SU-DHL-6 (cell line): Measurements from ENCODE around the gene PRR15.

Experiments
- H2AFZ ChIP-seq: fragments of 200-600 bp; sonication (generic); 2 replicates; pipeline ENCODE4 v1.6.1; 2014; ENCODE audit warnings: low read depth, mild to moderate bottlenecking, moderate library complexity, mixed read lengths, antibody characterized with exemption, low read length; ENCODE audit not compliant: severe bottlenecking
- H3F3A ChIP-seq: fragments of 200-600 bp; shearing (Covaris generic); 2 replicates; pipeline ENCODE4 v1.6.0; 2016; ENCODE audit warnings: antibody characterized with exemption, mild to moderate bottlenecking; ENCODE audit not compliant: insufficient read depth
- H3K27ac ChIP-seq: fragments of 200-600 bp; sonication (generic); 2 replicates; pipeline ENCODE4 v1.5.1; 2016; ENCODE audit warnings: low read depth, mild to moderate bottlenecking, low read length, moderate library complexity, mixed read lengths
- H3K27me3 ChIP-seq: fragments of 200-600 bp; sonication (generic), shearing (Covaris generic); 2 replicates; pipeline ENCODE4 v1.6.0; 2014; ENCODE audit warnings: mild to moderate bottlenecking, low read length
- H3K36me3 ChIP-seq: fragments of 200-600 bp; sonication (generic); 2 replicates; pipeline ENCODE4 v1.6.1; 2014; ENCODE audit warnings: mild to moderate bottlenecking, low read length, mixed read lengths
- H3K4me2 ChIP-seq: fragments of 300-600, 200-600 bp; shearing (Covaris generic), sonication (generic); 2 replicates; pipeline ENCODE4 v1.6.0; 2014; ENCODE audit warnings: low read length, low read depth, mild to moderate bottlenecking; ENCODE audit not compliant: poor library complexity, severe bottlenecking
- H3K4me3 ChIP-seq: fragments of 200-600 bp; sonication (generic); 2 replicates; pipeline ENCODE4 v1.5.1; 2014; ENCODE audit warnings: antibody characterized with exemption, low read length, mild to moderate bottlenecking, mixed read lengths; ENCODE audit not compliant: insufficient read depth, poor library complexity, severe bottlenecking
- H3K79me2 ChIP-seq: fragments of 200-600 bp; sonication (generic); 2 replicates; pipeline ENCODE4 v1.6.1; 2014; ENCODE audit warnings: mild to moderate bottlenecking, low read length, moderate library complexity; ENCODE audit not compliant: insufficient read depth
- H3K9ac ChIP-seq: fragments of 200-600 bp; sonication (generic); 2 replicates; pipeline ENCODE4 v1.7.0; 2014; ENCODE audit warnings: mild to moderate bottlenecking, low read length
- H3K9me2 ChIP-seq: fragments of 200-600 bp; sonication (generic); replicated peaks from 2 replicates; pipeline ENCODE4 v1.6.1; 2014; ENCODE audit warnings: low read length; ENCODE audit not compliant: insufficient read depth
- H3K9me3 ChIP-seq: fragments of 200-600 bp; sonication (generic); 2 replicates; pipeline ENCODE4 v1.6.1; 2014; ENCODE audit warnings: low read length, mixed read lengths; ENCODE audit not compliant: insufficient read depth
- H4K20me1 ChIP-seq: fragments of 200-600 bp; sonication (generic); 2 replicates; pipeline ENCODE4 v1.6.1; 2014; ENCODE audit warnings: low read depth, mild to moderate bottlenecking, antibody characterized with exemption, low read length, moderate library complexity, mixed read lengths
- EZH2phosphoT487 ChIP-seq: fragments of 200-600 bp; sonication (generic), shearing (Covaris generic); conservative IDR thresholded peaks from 2 replicates; pipeline ENCODE4 v1.6.1; 2018; ENCODE audit warnings: mild to moderate bottlenecking, antibody characterized with exemption, low read length, moderate library complexity, mixed read lengths
- TF ChIP-seq, protein P1 (sequence below): fragments of 200-600 bp; sonication (generic); IDR thresholded peaks from one replicate; pipeline ENCODE4 v1.5.1; 2017; ENCODE audit warnings: antibody characterized with exemption, mild to moderate bottlenecking, low read length, moderate library complexity; ENCODE audit not compliant: insufficient read depth, poor library complexity, severe bottlenecking

The PRR15 gene, protein sequence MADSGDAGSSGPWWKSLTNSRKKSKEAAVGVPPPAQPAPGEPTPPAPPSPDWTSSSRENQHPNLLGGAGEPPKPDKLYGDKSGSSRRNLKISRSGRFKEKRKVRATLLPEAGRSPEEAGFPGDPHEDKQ

DNA sequence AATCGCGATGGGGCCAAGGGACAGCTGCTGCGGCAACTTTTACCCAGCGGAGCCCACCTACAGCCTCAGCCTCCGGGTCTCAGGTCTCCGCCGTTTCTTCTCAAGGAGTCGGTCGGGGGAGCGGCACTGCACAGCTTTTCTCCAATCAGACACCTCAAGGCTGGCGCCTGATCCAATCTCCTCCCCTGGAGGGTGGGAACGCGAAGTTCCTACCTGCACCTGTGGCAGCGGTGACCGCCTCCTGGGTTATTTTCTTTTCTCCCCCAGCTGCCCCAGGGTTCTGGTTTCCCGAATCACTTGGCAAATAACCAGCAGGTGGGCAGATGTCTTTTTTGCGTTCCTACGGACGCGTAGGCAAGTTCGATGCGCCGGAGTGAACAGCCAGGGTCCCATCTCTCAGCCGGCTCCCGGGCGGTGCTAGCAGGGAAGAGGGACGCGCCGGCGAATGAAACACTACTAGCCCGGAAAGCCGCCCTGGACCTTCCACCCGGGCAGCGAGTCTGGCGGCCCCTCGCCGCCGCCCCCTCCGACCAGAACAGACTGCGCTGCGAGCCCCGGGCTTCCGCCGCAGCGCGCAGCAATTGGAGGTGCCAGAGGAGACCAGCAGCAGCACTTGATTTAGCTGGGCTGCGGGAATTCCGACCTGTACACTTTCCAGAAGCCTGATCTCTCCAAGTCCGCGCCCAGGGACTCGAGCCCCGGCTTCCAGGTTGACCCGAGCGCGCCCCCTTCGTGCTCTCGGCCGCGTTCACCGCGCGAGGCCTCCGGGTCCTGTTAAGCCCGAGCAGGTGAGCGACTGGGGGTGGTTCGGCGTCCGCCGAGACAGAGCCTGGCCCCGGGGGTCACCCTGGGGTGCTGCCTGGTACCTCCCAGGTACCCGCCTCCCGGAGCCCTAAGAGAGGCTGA, at the start of gene PRR15:
Gene PRR15, plus strand, starts transcription at position 246 of the 906 bp plus-strand sequence. CDS start 2,495 bp downstream, outside the sequence.
- Histone ChIP-seq H3K27me3 (no peaks in the 10 kb centered on the region), H3K9ac (no peak within 1 kb of the TSS), H3K9me3 (no peaks in the 10 kb centered on the region), H3K4me2 (no peak within 1 kb of the TSS), H3K4me3 (no peak within 1 kb of the TSS), H2AFZ (no peak within 1 kb of the TSS), H3F3A (no peaks in the 10 kb centered on the region), H3K79me2 (no peaks in the 10 kb centered on the region), H3K36me3 (no peaks in the 10 kb centered on the region), H3K9me2 (no peaks in the 10 kb centered on the region), H4K20me1 (no peaks in the 10 kb centered on the region), H3K27ac (no peak within 1 kb of the TSS)
- TF ChIP-seq EZH2phosphoT487 = no peak
- TF ChIP-seq, protein P1, sequence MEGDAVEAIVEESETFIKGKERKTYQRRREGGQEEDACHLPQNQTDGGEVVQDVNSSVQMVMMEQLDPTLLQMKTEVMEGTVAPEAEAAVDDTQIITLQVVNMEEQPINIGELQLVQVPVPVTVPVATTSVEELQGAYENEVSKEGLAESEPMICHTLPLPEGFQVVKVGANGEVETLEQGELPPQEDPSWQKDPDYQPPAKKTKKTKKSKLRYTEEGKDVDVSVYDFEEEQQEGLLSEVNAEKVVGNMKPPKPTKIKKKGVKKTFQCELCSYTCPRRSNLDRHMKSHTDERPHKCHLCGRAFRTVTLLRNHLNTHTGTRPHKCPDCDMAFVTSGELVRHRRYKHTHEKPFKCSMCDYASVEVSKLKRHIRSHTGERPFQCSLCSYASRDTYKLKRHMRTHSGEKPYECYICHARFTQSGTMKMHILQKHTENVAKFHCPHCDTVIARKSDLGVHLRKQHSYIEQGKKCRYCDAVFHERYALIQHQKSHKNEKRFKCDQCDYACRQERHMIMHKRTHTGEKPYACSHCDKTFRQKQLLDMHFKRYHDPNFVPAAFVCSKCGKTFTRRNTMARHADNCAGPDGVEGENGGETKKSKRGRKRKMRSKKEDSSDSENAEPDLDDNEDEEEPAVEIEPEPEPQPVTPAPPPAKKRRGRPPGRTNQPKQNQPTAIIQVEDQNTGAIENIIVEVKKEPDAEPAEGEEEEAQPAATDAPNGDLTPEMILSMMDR = no peak

DNA sequence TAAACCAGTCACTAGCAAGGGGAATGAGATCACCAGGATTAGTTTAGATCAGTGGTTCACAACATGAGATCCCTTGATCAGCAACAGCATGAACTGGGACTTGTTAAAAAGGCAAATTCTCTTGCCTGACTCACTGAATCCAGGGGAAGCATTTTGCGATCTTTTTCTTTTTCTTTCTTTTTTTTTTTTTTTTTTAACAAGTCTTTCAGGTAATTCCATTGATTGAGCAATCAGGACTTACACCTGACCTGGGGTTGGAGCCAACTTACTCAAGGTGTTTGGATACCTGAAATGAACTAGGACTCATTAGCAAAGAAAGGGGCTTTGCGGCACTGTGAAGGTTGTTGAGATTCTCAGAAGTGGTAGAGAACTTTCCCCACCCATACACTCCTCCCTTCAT, 47.1 kb upstream of the PRR15 start:
- Histone ChIP-seq H3K27me3 (no peaks in the 10 kb centered on the region), H3K36me3 (no peaks in the 10 kb centered on the region), H3K9me3 (no peaks in the 10 kb centered on the region), H3K79me2 (no peaks in the 10 kb centered on the region), H4K20me1 (no peaks in the 10 kb centered on the region), H3F3A (no peaks in the 10 kb centered on the region), H3K27ac (no peak overlapping the region), H3K9me2 (no peaks in the 10 kb centered on the region), H3K4me2 (no peak overlapping the region), H2AFZ (no peak overlapping the region), H3K4me3 (no peak overlapping the region), H3K9ac (no peak overlapping the region)
- no peak for TF ChIP-seq EZH2phosphoT487
- TF ChIP-seq, protein P1 = no peak

DNA sequence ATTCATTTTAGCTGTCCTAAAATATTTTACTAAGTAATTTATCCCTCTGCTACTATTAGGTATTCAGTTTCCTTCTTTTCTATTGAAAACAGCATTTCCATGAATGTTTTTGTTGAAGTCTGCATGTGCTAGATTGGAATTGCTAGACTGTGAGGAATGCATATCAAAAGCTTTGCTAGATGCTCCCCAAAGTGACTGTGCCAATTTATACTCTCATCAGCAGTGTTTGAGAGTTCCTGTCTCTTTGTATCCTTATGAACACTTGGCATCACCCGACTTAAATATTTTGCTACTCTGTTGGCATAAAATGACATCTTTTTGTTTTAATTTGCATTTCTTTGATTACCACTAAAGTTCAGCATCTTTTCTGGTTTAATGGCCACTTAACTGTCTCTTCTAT, 45.0 kb upstream of the PRR15 start:
- H3K27me3 ChIP-seq = no peaks in the 10 kb centered on the region
- no peak overlapping the region for H3K4me3 ChIP-seq
- H3F3A ChIP-seq = no peaks in the 10 kb centered on the region
- no peaks in the 10 kb centered on the region for H4K20me1 ChIP-seq
- H3K9me2 ChIP-seq = no peaks in the 10 kb centered on the region
- TF ChIP-seq, protein P1 = no peak
- TF ChIP-seq EZH2phosphoT487 = no peak
- no peaks in the 10 kb centered on the region for H3K79me2 ChIP-seq
- H2AFZ ChIP-seq = no peak overlapping the region
- no peaks in the 10 kb centered on the region for H3K36me3 ChIP-seq
- no peak overlapping the region for H3K27ac ChIP-seq
- no peak overlapping the region for H3K9ac ChIP-seq
- H3K4me2 ChIP-seq = no peak overlapping the region
- H3K9me3 ChIP-seq = no peaks in the 10 kb centered on the region
